Loucy (cell line): ENCODE results near the gene TECTB.
"Not testable (repeated sequence)": the region's sequence is repeated elsewhere in the genome, so short reads cannot be mapped to it uniquely, and the experiment has no call there.

Experiments used
- H2AFZ ChIP-seq: fragments of 200-600 bp; sonication (generic); 2 replicates; pipeline ENCODE4 v1.6.0; 2016; ENCODE audit warnings: antibody characterized with exemption, mild to moderate bottlenecking, low read length, moderate library complexity
- H3F3A ChIP-seq: fragments of 200-600 bp; 2 replicates; pipeline ENCODE4 v1.6.0; 2016; ENCODE audit warnings: antibody characterized with exemption, low read depth, mild to moderate bottlenecking
- H3K27me3 ChIP-seq: fragments of 200-600 bp; sonication (generic); 2 replicates; pipeline ENCODE4 v1.6.1; 2014; ENCODE audit warnings: low read length, mild to moderate bottlenecking; ENCODE audit not compliant: insufficient read depth, poor library complexity, severe bottlenecking
- H3K36me3 ChIP-seq: fragments of 200-600 bp; sonication (generic); 2 replicates; pipeline ENCODE4 v1.6.1; 2016; ENCODE audit warnings: low read length; ENCODE audit not compliant: insufficient read depth
- H3K4me1 ChIP-seq: fragments of 200-600 bp; sonication (generic); 2 replicates; pipeline ENCODE4 v1.5.1; 2014; ENCODE audit warnings: low read length, mild to moderate bottlenecking; ENCODE audit not compliant: insufficient read depth, poor library complexity, severe bottlenecking
- H3K4me2 ChIP-seq: fragments of 200-600 bp; sonication (generic); 2 replicates; pipeline ENCODE4 v1.6.0; 2014; ENCODE audit warnings: antibody characterized with exemption, low read length, low read depth, mild to moderate bottlenecking; ENCODE audit not compliant: poor library complexity, severe bottlenecking
- H3K4me3 ChIP-seq: fragments of 200-600 bp; sonication (generic); 2 replicates; pipeline ENCODE4 v1.5.1; 2014; ENCODE audit warnings: low read length, mild to moderate bottlenecking, mixed read lengths; ENCODE audit not compliant: poor library complexity, severe bottlenecking
- H3K79me2 ChIP-seq: fragments of 200-600 bp; sonication (generic); 2 replicates; pipeline ENCODE4 v1.6.1; 2014; ENCODE audit warnings: low read length; ENCODE audit not compliant: insufficient read depth
- H3K9ac ChIP-seq: fragments of 200-600 bp; sonication (generic); 2 replicates; pipeline ENCODE4 v1.6.0; 2014; ENCODE audit warnings: mild to moderate bottlenecking, low read depth, low read length, moderate library complexity; ENCODE audit not compliant: poor library complexity, severe bottlenecking
- H3K9me2 ChIP-seq: fragments of 200-600 bp; sonication (generic); replicated peaks from 2 replicates; pipeline ENCODE4 v1.6.1; 2016; ENCODE audit warnings: low read depth, low read length, mixed read lengths
- H3K9me3 ChIP-seq: fragments of 200-600 bp; sonication (generic); 2 replicates; pipeline ENCODE4 v1.6.1; 2014; ENCODE audit warnings: mild to moderate bottlenecking, antibody characterized with exemption, low read length, low read depth; ENCODE audit not compliant: insufficient read depth
- H4K20me1 ChIP-seq: fragments of 200-600 bp; sonication (generic); 2 replicates; pipeline ENCODE4 v1.6.0; 2014; ENCODE audit warnings: antibody characterized with exemption, low read length, mild to moderate bottlenecking; ENCODE audit not compliant: insufficient read depth, poor library complexity, severe bottlenecking
- EZH2phosphoT487 ChIP-seq: fragments of 200-600 bp; IDR thresholded peaks from 2 replicates; pipeline ENCODE4 v1.6.1; 2018; ENCODE audit warnings: antibody characterized with exemption, mild to moderate bottlenecking, moderate library complexity, borderline replicate concordance
- TF ChIP-seq, protein P1 (sequence below): fragments of 200-600 bp; sonication (generic); conservative IDR thresholded peaks from 2 replicates; pipeline ENCODE4 v1.5.1; 2014; ENCODE audit warnings: mild to moderate bottlenecking, antibody characterized with exemption, low read length

Gene TECTB

DNA sequence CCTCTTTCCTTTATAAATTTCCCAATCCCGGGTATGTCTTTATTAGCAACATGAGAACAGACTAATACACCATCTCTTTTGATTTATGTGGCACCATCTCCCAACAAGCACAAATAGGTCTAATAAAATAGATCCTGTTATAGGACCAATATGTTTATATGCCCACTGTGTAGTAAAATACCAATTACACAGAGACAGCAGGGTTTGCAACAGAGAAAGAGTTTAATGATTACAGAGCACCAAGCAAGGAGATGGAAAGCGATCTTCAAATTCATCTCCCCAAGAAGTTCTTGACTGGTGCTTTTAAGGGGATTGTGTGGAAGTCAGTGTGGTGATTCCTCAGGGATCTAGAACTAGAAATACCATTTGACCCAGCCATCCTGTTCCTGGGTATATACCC is 33.5 kb upstream of the TECTB start:
- H3K4me3 ChIP-seq: no peak overlapping the region
- H3K27me3 ChIP-seq: no peaks in the 10 kb centered on the region
- TF ChIP-seq EZH2phosphoT487: no peak
- TF ChIP-seq, protein P1, sequence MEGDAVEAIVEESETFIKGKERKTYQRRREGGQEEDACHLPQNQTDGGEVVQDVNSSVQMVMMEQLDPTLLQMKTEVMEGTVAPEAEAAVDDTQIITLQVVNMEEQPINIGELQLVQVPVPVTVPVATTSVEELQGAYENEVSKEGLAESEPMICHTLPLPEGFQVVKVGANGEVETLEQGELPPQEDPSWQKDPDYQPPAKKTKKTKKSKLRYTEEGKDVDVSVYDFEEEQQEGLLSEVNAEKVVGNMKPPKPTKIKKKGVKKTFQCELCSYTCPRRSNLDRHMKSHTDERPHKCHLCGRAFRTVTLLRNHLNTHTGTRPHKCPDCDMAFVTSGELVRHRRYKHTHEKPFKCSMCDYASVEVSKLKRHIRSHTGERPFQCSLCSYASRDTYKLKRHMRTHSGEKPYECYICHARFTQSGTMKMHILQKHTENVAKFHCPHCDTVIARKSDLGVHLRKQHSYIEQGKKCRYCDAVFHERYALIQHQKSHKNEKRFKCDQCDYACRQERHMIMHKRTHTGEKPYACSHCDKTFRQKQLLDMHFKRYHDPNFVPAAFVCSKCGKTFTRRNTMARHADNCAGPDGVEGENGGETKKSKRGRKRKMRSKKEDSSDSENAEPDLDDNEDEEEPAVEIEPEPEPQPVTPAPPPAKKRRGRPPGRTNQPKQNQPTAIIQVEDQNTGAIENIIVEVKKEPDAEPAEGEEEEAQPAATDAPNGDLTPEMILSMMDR: no peak
- no peak overlapping the region for H3K9ac ChIP-seq
- H2AFZ ChIP-seq: no peak overlapping the region
- no peaks in the 10 kb centered on the region; the same call in 1 of the 2 replicates for H3K9me3 ChIP-seq
- H3K9me2 ChIP-seq: no peaks in the 10 kb centered on the region
- no peaks in the 10 kb centered on the region for H4K20me1 ChIP-seq
- no peaks in the 10 kb centered on the region for H3K4me1 ChIP-seq
- no peaks in the 10 kb centered on the region for H3K36me3 ChIP-seq
- no peaks in the 10 kb centered on the region for H3K79me2 ChIP-seq
- no peaks in the 10 kb centered on the region for H3F3A ChIP-seq
- H3K4me2 ChIP-seq: no peak overlapping the region

- Histone ChIP-seq H3F3A (no peaks in the 10 kb centered on the region), H3K4me2 (no peak overlapping the region), H3K9me3 (no peaks in the 10 kb centered on the region; the same call in 1 of the 2 replicates), H4K20me1 (no peaks in the 10 kb centered on the region), H3K4me1 (no peaks in the 10 kb centered on the region), H3K27me3 (no peaks in the 10 kb centered on the region), H3K4me3 (no peak overlapping the region), H3K9ac (no peak overlapping the region), H3K9me2 (no peaks in the 10 kb centered on the region), H3K36me3 (no peaks in the 10 kb centered on the region), H2AFZ (no peak overlapping the region), H3K79me2 (no peaks in the 10 kb centered on the region)
- TF ChIP-seq, protein P1: no peak
- no peak for TF ChIP-seq EZH2phosphoT487
Observed at GRCh38 chr10:112250555-112250954, 32.6 kb upstream of the TECTB start.

- not testable (repeated sequence) for H3K36me3 ChIP-seq, H3K9ac ChIP-seq, H4K20me1 ChIP-seq, H3F3A ChIP-seq, H3K9me2 ChIP-seq, H2AFZ ChIP-seq, H3K79me2 ChIP-seq, H3K4me2 ChIP-seq, H3K9me3 ChIP-seq, H3K4me3 ChIP-seq, H3K4me1 ChIP-seq, H3K27me3 ChIP-seq
Observed at GRCh38 chr10:112251238-112251637, 32.0 kb upstream of the TECTB start.

GRCh38 chr10:112258407-112258806 is 24.8 kb upstream of the TECTB start:
- H3K4me3 ChIP-seq: no peak overlapping the region
- H3K9ac ChIP-seq: no peak overlapping the region

More at GRCh38 chr10:112258407-112258806, 24.8 kb upstream of the TECTB start:
- no peaks in the 10 kb centered on the region for H3K4me1 ChIP-seq
- no peaks in the 10 kb centered on the region for H3K9me2 ChIP-seq
- H3K4me2 ChIP-seq: no peak overlapping the region
- no peaks in the 10 kb centered on the region for H3K36me3 ChIP-seq
- H4K20me1 ChIP-seq: no peaks in the 10 kb centered on the region
- H3K79me2 ChIP-seq: no peaks in the 10 kb centered on the region
- no peaks in the 10 kb centered on the region for H3K27me3 ChIP-seq
- no peaks in the 10 kb centered on the region for H3F3A ChIP-seq
- no peak for TF ChIP-seq EZH2phosphoT487
- TF ChIP-seq, protein P1: no peak
- H2AFZ ChIP-seq: no peak overlapping the region
- 0 out of 2 replicates have a peak, but pooled peaks cover 2% of the 10 kb centered on the region for H3K9me3 ChIP-seq
